Glutamatergic neuron (in vitro differentiated cells): ENCODE results near the gene FAM111B. TPM values are rescaled to one million over a fixed set of nuclear protein-coding genes. Genes with fewer than 3 reads are reported as not detected.
"Not testable (repeated sequence)": the region's sequence is repeated elsewhere in the genome, so short reads cannot be mapped to it uniquely, and the experiment has no call there.

Source experiments
- DNase-seq: peaks from one replicate; pipeline ENCODE4 v3.0.0; 2022
- H3K27ac Mint-ChIP-seq: one replicate; pipeline ENCODE4 v1.8.0; 2020; ENCODE audit warnings: mild to moderate bottlenecking, mixed read lengths, inconsistent platforms; ENCODE audit not compliant: unreplicated experiment
- H3K27me3 Mint-ChIP-seq: one replicate; pipeline ENCODE4 v1.8.0; 2020; ENCODE audit warnings: mild to moderate bottlenecking, moderate library complexity, mixed read lengths, inconsistent platforms; ENCODE audit not compliant: unreplicated experiment
- H3K36me3 Mint-ChIP-seq: one replicate; pipeline ENCODE4 v1.8.0; 2020; ENCODE audit warnings: mild to moderate bottlenecking, mixed read lengths, inconsistent platforms; ENCODE audit not compliant: unreplicated experiment
- H3K4me1 Mint-ChIP-seq: one replicate; pipeline ENCODE4 v1.8.0; 2020; ENCODE audit warnings: mild to moderate bottlenecking, low read depth, mixed read lengths, inconsistent platforms; ENCODE audit not compliant: unreplicated experiment
- H3K4me3 Mint-ChIP-seq: one replicate; pipeline ENCODE4 v1.8.0; 2020; ENCODE audit warnings: mild to moderate bottlenecking, mixed read lengths, inconsistent platforms; ENCODE audit not compliant: unreplicated experiment
- H3K9me3 Mint-ChIP-seq: one replicate; pipeline ENCODE4 v1.8.0; 2020; ENCODE audit warnings: mild to moderate bottlenecking, moderate library complexity, mixed read lengths, inconsistent platforms; ENCODE audit not compliant: unreplicated experiment
- CTCF ChIP-seq: fragments of 200-600 bp; sonication (generic); IDR thresholded peaks from one replicate; pipeline ENCODE4 v1.5.0; 2021; ENCODE audit not compliant: partially characterized antibody, unreplicated experiment
- total RNA-seq: library from RNA; stranded (reverse); fragmentation: NEBNext Ultra II Directional; extraction: Animal tissue kit (Norgen Biotek cat#: 25700); gene quantifications from one replicate; pipeline ENCODE4 v1.2.1, GENCODE V29; 2021; ENCODE audit not compliant: unreplicated experiment

Gene FAM111B
- total RNA-seq, 1 donor from 2014 or later = 6.4 TPM

DNA sequence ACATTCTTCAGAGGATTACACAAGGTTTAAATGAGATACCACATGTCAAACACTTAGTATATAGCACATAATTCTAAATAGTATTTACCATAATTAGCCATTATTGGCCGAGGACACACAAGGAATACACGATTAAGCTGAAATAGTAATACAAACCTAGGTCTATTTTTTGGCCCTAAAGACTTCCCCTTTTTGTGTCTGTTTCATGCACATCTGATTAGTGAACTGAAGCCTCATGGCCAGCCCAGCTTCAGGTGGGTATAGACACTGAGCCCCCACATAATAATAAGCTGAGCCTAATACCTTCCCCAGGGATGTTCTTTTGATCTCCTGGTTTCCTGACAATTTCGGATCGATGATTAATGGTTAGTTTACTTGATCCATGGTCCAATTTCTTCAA, 18.9 kb upstream of the FAM111B start:
- H3K4me3 Mint-ChIP-seq = no peak overlapping the region
- H3K4me1 Mint-ChIP-seq = no peaks in the 10 kb centered on the region
- no peaks in the 10 kb centered on the region for H3K27me3 Mint-ChIP-seq
- no peak for DNase-seq
- no peak overlapping the region for H3K27ac Mint-ChIP-seq
- H3K36me3 Mint-ChIP-seq = no peaks in the 10 kb centered on the region
- TF ChIP-seq CTCF = no peak
- H3K9me3 Mint-ChIP-seq = no peaks in the 10 kb centered on the region

GRCh38 chr11:59093576-59093975, 13.5 kb upstream of the FAM111B start:
- H3K27me3 Mint-ChIP-seq, DNase-seq, H3K36me3 Mint-ChIP-seq, H3K4me1 Mint-ChIP-seq, H3K9me3 Mint-ChIP-seq, H3K4me3 Mint-ChIP-seq, H3K27ac Mint-ChIP-seq: not testable (repeated sequence)

DNA sequence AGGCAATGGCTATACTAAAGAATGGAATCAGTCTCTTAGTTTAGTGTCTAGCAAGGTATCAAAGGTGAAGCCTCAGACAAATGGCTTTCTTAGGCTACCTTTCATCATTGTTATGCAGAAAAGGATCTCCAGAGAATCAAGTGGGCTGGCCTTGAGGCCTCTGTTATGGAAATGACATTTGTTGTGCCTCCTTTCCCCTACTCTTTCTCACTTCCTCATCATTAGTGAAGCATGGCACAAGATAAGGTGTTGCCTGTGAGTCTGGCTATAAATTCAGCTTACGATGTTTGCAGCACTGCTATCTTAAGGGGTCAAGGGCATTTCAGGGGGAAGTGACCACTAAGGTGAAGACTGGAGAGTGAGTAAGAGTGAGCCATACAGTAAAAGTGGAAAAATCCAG, 11.8 kb upstream of the FAM111B start:
- not testable (repeated sequence) for H3K4me1 Mint-ChIP-seq, H3K36me3 Mint-ChIP-seq, H3K4me3 Mint-ChIP-seq, H3K27me3 Mint-ChIP-seq, DNase-seq, H3K9me3 Mint-ChIP-seq, H3K27ac Mint-ChIP-seq

- not testable (repeated sequence) for H3K27me3 Mint-ChIP-seq, H3K4me1 Mint-ChIP-seq, H3K9me3 Mint-ChIP-seq, DNase-seq, H3K4me3 Mint-ChIP-seq, H3K27ac Mint-ChIP-seq, H3K36me3 Mint-ChIP-seq
Observed at GRCh38 chr11:59095972-59096575, 11.0 kb upstream of the FAM111B start.

- Mint-ChIP-seq H3K4me3 (no peak overlapping the region), H3K9me3 (no peaks in the 10 kb centered on the region), H3K27ac (no peak overlapping the region), H3K27me3 (peaks cover 2% of the 10 kb centered on the region), H3K4me1 (no peaks in the 10 kb centered on the region), H3K36me3 (no peaks in the 10 kb centered on the region)
- DNase-seq = peak; percentile 69
- TF ChIP-seq CTCF = peak; percentile 62
Observed at GRCh38 chr11:59097113-59097708, 9.8 kb upstream of the FAM111B start.

- not testable (repeated sequence) for H3K27me3 Mint-ChIP-seq, H3K4me3 Mint-ChIP-seq, H3K9me3 Mint-ChIP-seq, H3K36me3 Mint-ChIP-seq, H3K4me1 Mint-ChIP-seq, DNase-seq, H3K27ac Mint-ChIP-seq
Observed at GRCh38 chr11:59097938-59098337, 9.1 kb upstream of the FAM111B start.

DNA sequence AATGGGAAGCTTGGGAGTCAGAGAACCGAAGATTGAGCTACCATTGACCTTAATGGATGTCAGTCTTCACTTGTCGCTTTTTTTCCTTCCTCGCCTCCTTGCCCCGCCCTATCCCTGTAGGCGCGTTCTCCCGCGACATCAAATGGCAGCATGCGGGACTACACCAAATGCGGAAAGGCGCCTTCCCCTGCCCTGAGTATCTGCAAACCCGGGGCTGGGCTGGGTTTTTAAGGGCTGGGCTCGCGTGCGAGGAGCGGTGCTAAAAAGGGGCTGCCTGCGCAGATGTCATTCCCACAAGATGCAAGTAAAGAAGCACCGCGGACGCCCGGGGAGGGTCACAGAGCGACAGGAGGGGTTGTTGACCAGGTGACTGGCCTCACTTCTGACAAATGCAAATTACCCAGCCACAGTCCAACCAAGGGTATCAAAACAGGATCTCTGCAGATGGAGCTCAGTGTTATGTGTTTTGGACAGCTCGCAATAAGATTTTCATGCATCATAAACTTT, 4.7 kb upstream of the FAM111B start:
- H3K36me3 Mint-ChIP-seq = no peaks in the 10 kb centered on the region
- no peak overlapping the region for H3K27ac Mint-ChIP-seq
- no peak for TF ChIP-seq CTCF
- peaks cover 6% of the 10 kb centered on the region for H3K27me3 Mint-ChIP-seq
- DNase-seq = peak; percentile 76
- peaks cover 4% of the 10 kb centered on the region for H3K9me3 Mint-ChIP-seq
- peak overlapping the region; percentile 71 for H3K4me3 Mint-ChIP-seq
- H3K4me1 Mint-ChIP-seq = peaks cover 5% of the 10 kb centered on the region

- H3K4me1 Mint-ChIP-seq, H3K27me3 Mint-ChIP-seq, H3K27ac Mint-ChIP-seq, H3K9me3 Mint-ChIP-seq, DNase-seq, H3K36me3 Mint-ChIP-seq: not testable (repeated sequence)
- H3K4me3 Mint-ChIP-seq = peak overlapping the region; percentile 92
Observed at GRCh38 chr11:59107721-59108120, 684 bp downstream of the FAM111B start.
